Caco-2 (cell line): Measurements from ENCODE around the gene GPC6. TPM values are rescaled to one million over a fixed set of nuclear protein-coding genes. Genes with fewer than 3 reads are reported as not detected.
A peak's percentile ranks its signal among the peaks of the same experiment; 100 is the strongest.

Source experiments
- BruUV-seq: library from RNA; stranded (reverse); fragments of 400-500 nt; replicated peaks from 2 replicates; lab custom pipeline; 2021; lab: Mats Ljungman, UMichigan
- CTCF ChIA-PET: fragments of 300-600 bp; sonication (Branson Sonifier 250); formaldehyde crosslinking; loops from one replicate; lab custom pipeline; 2022; ENCODE audit warnings: antibody characterized with exemption; lab: Charles Lee
- POLR2A ChIA-PET: fragments of 300-600 bp; sonication (Branson Sonifier 250); formaldehyde crosslinking; loops from one replicate; lab custom pipeline; 2022; ENCODE audit warnings: antibody characterized with exemption; lab: Charles Lee
- DNase-seq, 2 experiments: peaks; one replicate each; pipeline versions ENCODE4 v3.0.0 to v3.0.0-alpha.2; 2020 to 2022
- H3K27me3 ChIP-seq: replicated peaks from 2 replicates; pipeline ENCODE4 v1.6.0; 2011; ENCODE audit warnings: low read length; ENCODE audit not compliant: control insufficient read depth, insufficient read depth
- H3K36me3 ChIP-seq: 2 replicates; pipeline ENCODE4 v1.5.1; 2011; ENCODE audit warnings: low read length; ENCODE audit not compliant: control insufficient read depth, insufficient read depth
- H3K4me1 ChIP-seq: fragments of 250-450 bp; sonication (Bioruptor Pico); 2 replicates; pipeline ENCODE4 v1.5.1; 2020; ENCODE audit warnings: mild to moderate bottlenecking
- H3K4me3 ChIP-seq: 2 replicates; pipeline ENCODE4 v1.5.1; 2011; ENCODE audit warnings: low read depth, mild to moderate bottlenecking, control low read depth, low read length
- H3K9me3 ChIP-seq: fragments of 250-450 bp; sonication (Bioruptor Pico); 2 replicates; pipeline ENCODE4 v1.5.1; 2020; ENCODE audit warnings: mild to moderate bottlenecking, moderate library complexity
- H3K27ac Mint-ChIP-seq: one replicate; pipeline ENCODE4 v1.8.0; 2022; ENCODE audit warnings: mixed read lengths; ENCODE audit not compliant: unreplicated experiment
- H3K27me3 Mint-ChIP-seq: one replicate; pipeline ENCODE4 v1.8.0; 2022; ENCODE audit warnings: mixed read lengths; ENCODE audit not compliant: insufficient read depth, unreplicated experiment
- H3K36me3 Mint-ChIP-seq: one replicate; pipeline ENCODE4 v1.8.0; 2022; ENCODE audit warnings: mild to moderate bottlenecking, mixed read lengths; ENCODE audit not compliant: insufficient read depth, unreplicated experiment
- H3K4me1 Mint-ChIP-seq: one replicate; pipeline ENCODE4 v1.8.0; 2022; ENCODE audit warnings: low read depth, mixed read lengths; ENCODE audit not compliant: unreplicated experiment
- H3K4me3 Mint-ChIP-seq: one replicate; pipeline ENCODE4 v1.8.0; 2022; ENCODE audit warnings: mild to moderate bottlenecking, moderate library complexity, mixed read lengths; ENCODE audit not compliant: unreplicated experiment
- H3K9me3 Mint-ChIP-seq: one replicate; pipeline ENCODE4 v1.8.0; 2022; ENCODE audit warnings: mixed read lengths; ENCODE audit not compliant: unreplicated experiment
- intact Hi-C: fragments of 100-400 bp; cut with micrococcal nuclease; formaldehyde crosslinking; loops from one replicate; pipeline ENCODE4 v1.10.0; 2022; ENCODE audit not compliant: unreplicated experiment
- total RNA-seq: library from RNA; stranded (reverse); gene quantifications from 2 replicates; pipeline ENCODE4 v1.2.3, GENCODE V29; 2022
- TF ChIP-seq, protein P1 (sequence below), 2 experiments: fragments of 200-600 bp in 1 of 2; IDR thresholded peaks; 1 replicate in 1 of 2; 2 replicates in 1 of 2; pipeline versions ENCODE4 v1.5.1 to v1.8.0; 2011 to 2022; ENCODE audit warnings: antibody characterized with exemption in 1 of 2, control low read depth in 1 of 2, inconsistent platforms in 1 of 2, low read depth in 1 of 2, low read length in 1 of 2, mild to moderate bottlenecking in 1 of 2, moderate library complexity in 1 of 2; ENCODE audit not compliant: insufficient read depth in 1 of 2, severe bottlenecking in 1 of 2, unreplicated experiment in 1 of 2

GPC6 gene
- total RNA-seq, 1 experiment from 2014 or later, result 0.16 TPM

DNA sequence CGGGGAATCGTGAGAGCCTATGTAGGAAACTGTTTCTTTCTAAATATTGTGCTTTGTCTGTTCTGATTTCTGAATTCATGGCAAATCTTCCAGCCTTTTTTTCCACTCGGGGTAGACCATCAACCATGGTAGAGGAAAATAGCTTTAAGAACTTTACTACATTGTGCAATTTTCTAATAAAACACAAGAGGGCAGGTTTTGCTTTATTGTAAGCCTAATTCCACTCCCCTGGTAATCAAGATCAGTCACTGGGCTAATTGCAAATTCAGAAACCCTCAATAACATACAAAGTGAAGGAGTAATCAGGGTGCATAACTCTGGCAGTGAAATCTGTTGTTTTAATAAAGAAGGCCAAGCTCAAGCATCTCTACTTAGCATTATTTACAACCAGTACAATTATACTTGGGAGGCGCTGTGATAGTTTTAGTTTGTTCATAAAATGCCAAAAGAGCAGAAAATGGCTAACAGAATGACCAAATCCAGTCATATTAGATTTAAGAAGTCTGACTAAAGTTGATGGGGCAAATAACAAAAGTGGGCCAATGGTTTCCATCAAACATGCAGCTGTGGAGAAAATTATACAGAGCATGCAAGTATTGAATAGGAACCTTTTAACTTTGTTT lies 1209.1 kb downstream of the GPC6 start:
- Mint-ChIP-seq H3K4me3 (no peak overlapping the region), H3K9me3 (no peaks in the 10 kb centered on the region), H3K27me3 (peaks cover 2% of the 10 kb centered on the region), H3K36me3 (no peaks in the 10 kb centered on the region), H3K4me1 (peaks cover 19% of the 10 kb centered on the region), H3K27ac (no peak overlapping the region)
- no peak overlapping the region for H3K4me3 ChIP-seq
- ChIA-PET POLR2A (no interaction called here), CTCF (interaction anchor here (0.9 to 1.7 kb wide), 6 partner anchors 19 to 185 kb away, joined by 3 to 16 read pairs (median 7); partner anchors contain the start of gene TGDS)
- TF ChIP-seq, protein P1, sequence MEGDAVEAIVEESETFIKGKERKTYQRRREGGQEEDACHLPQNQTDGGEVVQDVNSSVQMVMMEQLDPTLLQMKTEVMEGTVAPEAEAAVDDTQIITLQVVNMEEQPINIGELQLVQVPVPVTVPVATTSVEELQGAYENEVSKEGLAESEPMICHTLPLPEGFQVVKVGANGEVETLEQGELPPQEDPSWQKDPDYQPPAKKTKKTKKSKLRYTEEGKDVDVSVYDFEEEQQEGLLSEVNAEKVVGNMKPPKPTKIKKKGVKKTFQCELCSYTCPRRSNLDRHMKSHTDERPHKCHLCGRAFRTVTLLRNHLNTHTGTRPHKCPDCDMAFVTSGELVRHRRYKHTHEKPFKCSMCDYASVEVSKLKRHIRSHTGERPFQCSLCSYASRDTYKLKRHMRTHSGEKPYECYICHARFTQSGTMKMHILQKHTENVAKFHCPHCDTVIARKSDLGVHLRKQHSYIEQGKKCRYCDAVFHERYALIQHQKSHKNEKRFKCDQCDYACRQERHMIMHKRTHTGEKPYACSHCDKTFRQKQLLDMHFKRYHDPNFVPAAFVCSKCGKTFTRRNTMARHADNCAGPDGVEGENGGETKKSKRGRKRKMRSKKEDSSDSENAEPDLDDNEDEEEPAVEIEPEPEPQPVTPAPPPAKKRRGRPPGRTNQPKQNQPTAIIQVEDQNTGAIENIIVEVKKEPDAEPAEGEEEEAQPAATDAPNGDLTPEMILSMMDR (IDR thresholded peaks at IDR 0.05; ENCODE audit: insufficient read depth in 1 of 2, low read depth in 1 of 2, low read length in 1 of 2, severe bottlenecking in 1 of 2, unreplicated experiment in 1 of 2), result peak; percentile 53 to 67
- intact Hi-C loops, result loop anchor here (1.0 kb wide), 1 partner anchor 182 kb away; no protein-coding TSS in a partner anchor
- DNase-seq, result peak in 1 of 2 experiments; percentile 34
- H3K9me3 ChIP-seq, result no peaks in the 10 kb centered on the region
- peaks cover 7% of the 10 kb centered on the region for H3K4me1 ChIP-seq
- no TSS peak for BruUV-seq
- H3K36me3 ChIP-seq, result no peaks in the 10 kb centered on the region
- H3K27me3 ChIP-seq, result peaks cover 1% of the 10 kb centered on the region; the same call in 1 of the 2 replicates

DNA sequence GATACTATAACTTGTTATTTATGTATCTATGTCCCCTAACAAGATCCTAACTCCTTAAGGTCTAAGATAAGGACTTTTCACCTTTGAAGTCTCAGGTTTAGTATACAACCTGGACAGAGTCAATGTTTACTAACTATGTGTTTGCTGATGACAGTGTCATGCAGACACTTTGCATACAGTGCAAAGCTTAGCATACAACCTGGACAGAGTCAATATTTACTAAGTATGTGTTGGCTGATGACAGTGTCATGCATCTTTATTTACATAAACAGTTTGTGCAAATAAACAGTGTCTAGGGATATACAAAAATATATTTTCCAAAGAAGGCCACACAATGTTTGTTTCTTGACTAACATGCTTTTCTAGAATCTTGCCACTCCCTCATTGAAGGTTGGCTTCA lies 1218.2 kb downstream of the GPC6 start:
- Mint-ChIP-seq H3K9me3 (no peaks in the 10 kb centered on the region), H3K27me3 (no peaks in the 10 kb centered on the region), H3K27ac (no peak overlapping the region), H3K4me3 (no peak overlapping the region), H3K4me1 (no peaks in the 10 kb centered on the region), H3K36me3 (no peaks in the 10 kb centered on the region)
- no peak for DNase-seq
- H3K9me3 ChIP-seq, result no peaks in the 10 kb centered on the region
- no TSS peak for BruUV-seq
- H3K36me3 ChIP-seq, result no peaks in the 10 kb centered on the region
- ChIA-PET POLR2A (no interaction called here), CTCF (no interaction called here)
- no peaks in the 10 kb centered on the region for H3K4me1 ChIP-seq
- TF ChIP-seq, protein P1 (IDR thresholded peaks at IDR 0.05; ENCODE audit: insufficient read depth in 1 of 2, low read depth in 1 of 2, low read length in 1 of 2, severe bottlenecking in 1 of 2, unreplicated experiment in 1 of 2), result no peak
- no peaks in the 10 kb centered on the region for H3K27me3 ChIP-seq
- no peak overlapping the region for H3K4me3 ChIP-seq
- intact Hi-C loops, result no loop called here

DNA sequence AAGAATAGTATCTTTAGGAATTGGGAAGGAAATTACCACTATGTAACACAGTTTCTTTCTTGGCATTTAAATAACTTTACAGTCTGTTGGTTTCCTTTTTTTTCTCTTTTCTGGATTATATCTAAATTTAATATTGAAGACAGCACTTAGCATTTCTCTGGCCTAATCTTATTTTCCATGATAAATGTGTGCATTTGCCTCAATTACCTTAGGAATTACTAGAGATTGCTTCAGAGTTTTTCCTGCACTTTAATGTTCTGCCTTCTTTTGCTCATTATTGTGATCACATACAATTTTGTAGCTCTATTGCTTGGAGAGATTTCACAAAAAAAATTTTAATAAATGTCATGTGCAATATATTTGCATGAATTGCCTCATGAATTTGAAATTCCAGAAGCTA lies 1227.7 kb downstream of the GPC6 start:
- Histone ChIP-seq H3K27me3 (no peaks in the 10 kb centered on the region), H3K4me1 (no peaks in the 10 kb centered on the region), H3K9me3 (no peaks in the 10 kb centered on the region), H3K4me3 (no peak overlapping the region), H3K36me3 (no peaks in the 10 kb centered on the region)
- H3K27ac Mint-ChIP-seq, result no peak overlapping the region
- CTCF ChIA-PET, result interaction anchor here (0.6 kb wide), 1 partner anchor 9 kb away, joined by 3 read pairs; no protein-coding TSS in a partner anchor
- H3K36me3 Mint-ChIP-seq, result no peaks in the 10 kb centered on the region
- no peak overlapping the region for H3K4me3 Mint-ChIP-seq
- DNase-seq, result no peak
- BruUV-seq, result no TSS peak
- H3K9me3 Mint-ChIP-seq, result no peaks in the 10 kb centered on the region
- POLR2A ChIA-PET, result no interaction called here
- intact Hi-C loops, result no loop called here
- TF ChIP-seq, protein P1 (IDR thresholded peaks at IDR 0.05; ENCODE audit: insufficient read depth in 1 of 2, low read depth in 1 of 2, low read length in 1 of 2, severe bottlenecking in 1 of 2, unreplicated experiment in 1 of 2), result no peak
- peaks cover 16% of the 10 kb centered on the region for H3K27me3 Mint-ChIP-seq
- no peaks in the 10 kb centered on the region for H3K4me1 Mint-ChIP-seq
